GM19351 (cell line): ENCODE data around the gene TFIP11.

ENCODE experiments used
- ATAC-seq: cut with Tn5 transposase; IDR thresholded peaks from one replicate; pipeline ENCODE4 v1.9.1; 2021; ENCODE audit warnings: mild to moderate bottlenecking, moderate library complexity; ENCODE audit not compliant: unreplicated experiment

TFIP11 gene

DNA sequence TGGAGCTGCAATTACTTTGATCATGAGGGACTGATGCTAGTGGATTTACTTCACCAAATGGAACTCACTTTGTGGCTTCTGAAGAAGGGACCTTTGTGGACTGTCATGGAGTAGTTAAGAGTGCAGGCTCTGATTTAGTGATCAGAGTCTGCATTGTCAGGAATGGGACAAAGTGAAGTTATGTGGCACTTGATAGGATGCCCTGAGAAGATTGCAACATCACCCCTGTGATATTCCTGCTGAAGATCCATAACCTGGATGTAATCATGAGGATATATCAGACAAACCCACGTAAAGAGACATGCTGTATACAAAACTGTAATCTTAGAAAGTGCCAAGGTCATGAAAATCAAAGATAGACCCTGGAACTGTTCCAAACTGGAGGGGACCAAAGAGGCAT, 1.6 kb upstream of the TFIP11 start:
- ATAC-seq, result no peak

DNA sequence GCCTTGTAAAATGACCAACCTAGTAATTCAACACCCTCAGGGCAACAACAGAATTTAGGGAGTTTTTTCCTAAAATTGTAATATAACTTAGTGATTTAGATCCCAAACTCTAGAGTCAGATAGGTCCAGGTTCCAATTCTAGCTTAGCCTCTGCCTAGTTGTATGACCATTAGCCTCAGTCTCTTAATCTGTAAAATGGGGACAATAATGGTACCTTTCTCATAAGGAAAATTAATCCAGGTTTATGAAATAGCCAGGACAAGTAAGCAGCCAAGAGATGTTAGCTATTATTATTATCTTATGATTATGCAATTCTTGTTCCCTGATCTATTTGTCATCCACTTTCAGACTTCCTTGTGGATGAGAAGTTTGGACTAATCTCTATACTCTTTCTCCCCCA, 4.1 kb downstream of the TFIP11 start:
- ATAC-seq, result no peak

- no peak for ATAC-seq
These were observed 8.5 kb downstream of the TFIP11 start for GRCh38 chr22:26503758-26504157.

GRCh38 chr22:26502688-26503561, 9.3 kb downstream of the TFIP11 start:
- no peak for ATAC-seq

DNA sequence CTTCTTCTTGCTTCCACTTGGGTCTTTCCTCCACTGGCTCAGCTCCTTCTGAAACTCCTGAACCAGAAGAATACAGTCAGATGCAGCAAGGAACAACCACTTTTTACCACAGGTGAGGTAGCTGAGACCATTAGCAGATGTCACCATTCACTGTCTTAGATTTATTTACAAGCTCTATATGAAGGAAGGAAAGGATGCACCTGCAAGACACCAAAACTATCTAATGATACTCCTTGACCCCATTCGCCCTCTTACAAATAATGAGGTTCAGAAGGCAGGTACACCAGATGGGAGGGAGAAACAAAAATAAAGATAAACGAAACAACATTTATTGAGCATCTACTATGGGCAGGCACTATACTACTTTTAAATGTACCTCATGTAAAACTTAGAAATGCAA, 10.3 kb downstream of the TFIP11 start:
- ATAC-seq, result no peak

DNA sequence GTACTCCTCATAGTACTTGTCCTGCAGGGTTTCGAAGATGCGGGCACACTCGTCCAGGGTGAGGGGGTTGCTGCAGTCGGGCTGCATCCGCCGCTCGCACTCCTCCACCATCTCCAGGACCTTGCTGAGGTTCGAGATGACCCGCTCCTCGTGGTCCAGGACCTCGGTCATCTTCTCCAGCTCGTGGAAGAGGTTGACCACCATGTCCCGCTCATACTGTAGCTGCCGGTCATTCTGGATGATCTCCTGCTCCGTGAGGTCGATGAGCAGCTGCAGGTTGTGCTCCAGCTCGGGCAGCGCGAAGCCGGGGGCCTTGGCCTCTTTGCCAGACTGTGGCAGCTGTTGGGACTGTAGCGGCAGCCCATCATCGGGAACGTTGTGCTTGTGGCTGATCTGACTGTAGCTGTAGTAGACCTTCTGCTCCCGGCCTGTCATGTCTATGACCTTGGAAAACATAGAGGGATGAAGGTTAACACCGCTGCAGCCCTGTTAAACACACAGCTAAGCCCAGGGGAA, 13.0 kb downstream of the TFIP11 start:
- ATAC-seq, result no peak

DNA sequence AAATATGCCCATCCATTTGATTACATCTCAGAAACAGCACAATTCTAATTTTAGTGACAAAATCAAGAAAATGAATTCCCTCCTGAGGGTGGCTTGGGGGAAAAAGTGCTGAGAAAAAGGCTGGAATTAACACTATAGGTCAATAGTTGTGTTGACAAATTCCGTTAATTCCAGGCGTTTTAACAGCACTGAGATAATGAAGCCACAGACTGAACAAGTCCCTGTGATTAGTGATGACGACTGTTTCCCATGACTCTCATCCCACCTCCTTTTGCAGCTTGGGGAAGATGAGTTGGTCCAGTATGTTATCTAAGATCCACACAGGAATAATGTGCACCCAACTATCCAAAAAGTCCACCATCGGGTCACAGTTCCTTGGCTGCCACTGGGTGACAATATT, 15.8 kb downstream of the TFIP11 start:
- ATAC-seq, result no peak

DNA sequence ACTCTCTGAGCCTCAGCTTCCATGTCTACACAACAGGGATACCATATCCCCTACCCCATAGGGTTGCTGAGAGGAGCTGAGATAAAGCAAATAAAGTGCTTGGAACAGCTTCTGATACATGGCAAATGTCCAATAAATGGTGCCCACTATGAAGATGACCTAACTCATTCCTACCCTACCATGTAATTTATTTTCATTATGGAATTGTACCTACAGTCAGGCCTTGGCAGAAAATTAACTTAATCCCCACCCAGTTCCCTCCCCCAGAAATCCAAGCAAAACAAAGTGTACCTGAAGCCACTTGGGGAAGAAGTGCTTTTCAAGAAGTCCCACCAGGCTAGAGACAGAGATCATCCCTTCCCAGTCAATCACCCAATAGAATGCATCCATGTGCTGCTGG, 17.8 kb downstream of the TFIP11 start:
- no peak for ATAC-seq

DNA sequence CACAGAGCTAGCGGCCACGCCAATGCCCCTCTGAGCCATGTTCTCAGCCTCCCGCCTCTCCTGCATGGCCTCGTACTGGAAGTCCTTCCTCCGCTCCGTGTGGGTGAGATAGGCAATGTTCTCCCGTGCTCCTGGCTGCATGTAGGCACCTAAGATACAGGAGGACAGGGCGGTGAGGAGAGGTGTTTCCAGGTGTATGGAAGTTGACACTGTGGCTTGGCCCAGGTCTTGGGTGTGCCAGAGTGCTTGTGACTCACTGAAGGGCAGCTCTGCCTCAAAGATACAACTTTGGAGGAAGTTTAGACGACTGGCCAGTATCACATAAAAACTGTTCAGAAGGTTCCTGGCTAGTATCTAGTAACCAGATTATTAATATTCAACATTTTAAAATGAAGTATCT, 20.1 kb downstream of the TFIP11 start:
- no peak for ATAC-seq

- ATAC-seq, result no peak
These were observed 22.7 kb downstream of the TFIP11 start for GRCh38 chr22:26489447-26490036.

DNA sequence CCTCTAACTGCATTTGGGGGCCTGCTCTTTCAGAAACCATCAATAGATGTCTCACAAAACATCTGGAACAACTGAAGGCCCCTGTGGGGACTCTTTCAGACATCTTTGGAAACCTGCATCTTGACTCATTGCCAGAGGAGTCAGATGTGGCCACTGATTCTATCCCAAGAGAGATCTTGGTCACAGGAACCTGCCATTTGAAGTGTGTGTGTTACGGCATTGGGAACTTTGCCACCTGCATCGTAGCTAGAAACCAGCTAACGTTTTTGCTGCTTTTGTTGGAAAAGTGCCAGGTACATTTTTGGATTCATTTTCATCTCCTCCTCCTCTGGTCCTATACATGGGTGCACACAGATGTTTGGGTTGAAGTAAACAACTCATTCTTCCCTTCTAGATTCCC, 24.3 kb downstream of the TFIP11 start:
- ATAC-seq, result no peak

DNA sequence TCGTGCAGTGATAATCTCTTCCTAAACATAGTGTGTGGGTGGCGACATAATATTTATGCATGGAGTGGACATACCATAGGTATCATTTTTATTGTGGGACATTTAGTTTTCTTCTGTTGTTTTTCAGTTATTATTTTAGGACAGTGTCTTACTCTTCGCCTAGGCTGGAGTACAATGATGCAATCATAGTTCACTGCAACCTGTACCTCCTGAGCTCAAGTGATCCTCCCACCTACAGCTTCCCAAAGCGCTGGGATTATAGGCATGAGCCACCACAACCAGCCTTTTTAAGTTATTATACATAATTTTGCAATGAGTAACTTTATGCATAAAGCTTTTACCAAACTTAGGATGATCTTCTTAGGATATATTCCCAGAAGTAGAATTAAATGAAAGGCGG, 25.9 kb downstream of the TFIP11 start:
- no peak for ATAC-seq

DNA sequence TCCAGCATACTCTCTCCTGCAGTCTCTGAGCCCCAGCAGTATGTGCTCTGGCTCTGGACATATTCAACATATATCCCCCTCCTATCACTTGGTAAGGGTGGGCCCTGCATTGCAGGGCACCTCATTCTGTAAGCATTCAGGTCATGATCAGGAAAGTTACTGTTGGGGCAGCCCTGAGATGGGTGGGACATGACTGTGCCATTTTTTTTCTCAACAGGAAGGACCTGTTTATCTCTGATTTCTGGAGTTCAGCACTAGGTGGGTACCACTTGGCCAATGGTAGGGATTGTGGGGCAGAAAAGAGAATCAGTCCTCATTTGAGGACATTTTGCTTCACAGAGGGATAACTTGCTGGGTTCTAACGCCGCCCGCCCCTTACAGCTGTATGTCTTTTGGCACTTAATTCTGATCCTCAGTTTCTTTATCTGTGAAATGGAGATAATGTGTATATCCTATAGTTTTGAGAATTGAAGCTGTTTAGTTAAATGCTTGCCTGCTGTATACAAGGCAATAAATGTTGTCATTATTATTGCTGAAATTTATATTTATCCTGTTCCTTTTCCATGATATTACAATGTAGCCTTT, 26.4 kb downstream of the TFIP11 start:
- ATAC-seq, result no peak

DNA sequence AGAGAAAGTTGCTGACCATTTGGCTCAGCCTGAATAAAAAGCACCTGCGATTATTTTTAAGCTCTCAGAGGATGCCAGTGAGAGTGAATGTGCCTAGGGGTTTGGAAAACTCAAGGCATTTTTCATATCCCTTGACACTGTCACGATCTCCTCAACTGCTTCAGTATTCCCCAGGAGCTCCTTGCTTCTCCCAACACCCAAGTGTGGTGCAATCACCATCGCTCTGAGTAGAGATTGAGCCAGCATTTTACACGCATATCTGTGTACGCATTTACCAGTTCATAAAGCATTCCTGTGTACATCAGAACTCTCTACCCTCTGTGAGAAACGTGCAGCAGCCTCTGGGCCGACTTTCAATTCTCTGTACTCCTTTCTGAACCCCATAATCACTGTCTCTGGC, 27.3 kb downstream of the TFIP11 start:
- no peak for ATAC-seq

GRCh38 chr22:26484360-26484706, 27.9 kb downstream of the TFIP11 start:
- ATAC-seq, result no peak

DNA sequence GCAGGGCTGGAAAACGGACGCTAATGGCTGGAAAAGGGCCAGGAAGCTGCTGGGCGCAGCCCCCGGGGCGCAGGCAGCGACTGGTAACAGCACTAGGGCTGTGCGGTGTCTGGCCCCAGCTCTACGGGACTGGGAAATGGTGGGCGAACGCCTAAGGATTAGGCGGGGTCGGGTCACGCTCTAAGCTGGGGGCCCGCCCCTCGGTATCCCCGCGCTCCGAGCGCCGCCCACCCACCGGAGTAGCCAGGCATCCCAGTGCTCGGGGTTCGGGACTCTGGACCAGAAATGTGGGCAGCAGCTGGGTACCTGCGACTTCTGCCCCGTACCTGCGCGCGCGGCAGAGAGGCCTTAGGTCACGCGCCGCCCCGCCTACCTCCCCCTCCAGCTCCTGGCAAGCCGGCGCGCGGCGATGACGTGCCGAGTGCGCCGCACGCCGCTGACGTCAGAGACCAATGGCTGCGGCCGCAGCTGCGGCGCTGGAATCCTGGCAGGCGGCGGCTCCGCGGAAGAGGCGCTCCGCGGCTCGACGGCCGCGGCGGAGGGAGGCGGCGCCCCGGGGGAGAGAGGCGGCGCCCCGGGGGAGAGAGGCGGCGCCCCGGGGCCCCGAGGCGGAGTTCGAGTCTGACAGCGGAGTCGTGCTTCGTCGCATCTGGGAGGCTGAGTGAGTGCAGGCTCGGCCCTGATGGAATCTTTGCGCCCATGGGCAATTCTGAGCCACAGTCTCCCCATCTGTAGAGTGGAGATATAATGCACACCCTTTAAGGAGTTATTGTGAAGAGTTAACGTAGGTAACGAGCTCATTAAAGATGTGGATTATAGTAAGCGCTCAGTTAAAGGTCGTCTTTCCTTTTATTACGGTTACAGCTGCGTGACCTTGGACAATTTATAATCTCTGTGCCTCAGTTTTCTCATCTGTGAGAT, 28.6 kb downstream of the TFIP11 start, which contains the start of the genes HPS4 and SRRD:
TSS of gene HPS4 (minus strand) at position 345 of the 921 bp plus-strand sequence. CDS start 2,021 bp downstream, outside the sequence.
TSS of gene SRRD (plus strand) at position 439 of the 921 bp plus-strand sequence. CDS start at position 453, 14 bp downstream.
- ATAC-seq, result peak; percentile 58

DNA sequence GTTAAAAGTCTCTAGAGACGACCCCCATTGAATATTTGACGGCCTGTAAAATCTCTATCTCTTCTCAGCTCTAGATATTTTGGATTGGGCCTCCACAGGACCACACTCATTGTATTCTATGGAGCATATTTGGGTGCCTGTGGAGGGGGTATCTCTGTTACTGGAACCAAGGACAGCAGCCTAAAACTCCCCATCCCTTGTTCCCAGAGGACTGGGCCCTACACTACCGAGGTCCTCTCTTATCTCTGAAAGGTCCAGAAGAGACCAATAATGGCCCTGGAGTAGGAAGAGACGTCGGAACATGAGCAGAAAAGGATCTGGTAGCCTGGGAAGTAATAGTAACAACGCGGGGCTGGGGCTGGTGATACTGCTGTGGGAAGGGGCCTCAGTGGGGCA, 29.2 kb downstream of the TFIP11 start:
- no peak for ATAC-seq

- ATAC-seq, result no peak
These were observed 30.1 kb downstream of the TFIP11 start for GRCh38 chr22:26482161-26482560.

DNA sequence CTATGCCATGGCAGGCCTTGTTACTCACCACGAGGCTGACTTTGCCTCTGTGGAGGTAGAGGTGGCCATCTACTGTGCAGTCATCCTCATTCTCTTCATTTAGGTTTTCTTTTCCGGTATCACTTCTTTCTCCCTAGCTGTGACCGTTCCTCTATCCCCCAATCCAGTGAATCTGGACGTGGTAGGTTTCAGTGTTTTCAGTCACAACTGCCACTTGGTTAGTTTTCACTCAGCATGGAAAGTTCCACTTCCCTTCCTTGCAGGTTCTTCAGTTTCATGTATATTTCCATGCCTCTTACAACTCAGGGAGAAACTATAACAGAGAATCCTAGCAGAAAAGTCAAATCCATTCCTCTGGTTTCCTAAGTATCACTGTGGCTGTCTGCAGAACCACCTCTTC, 30.6 kb downstream of the TFIP11 start:
- no peak for ATAC-seq

DNA sequence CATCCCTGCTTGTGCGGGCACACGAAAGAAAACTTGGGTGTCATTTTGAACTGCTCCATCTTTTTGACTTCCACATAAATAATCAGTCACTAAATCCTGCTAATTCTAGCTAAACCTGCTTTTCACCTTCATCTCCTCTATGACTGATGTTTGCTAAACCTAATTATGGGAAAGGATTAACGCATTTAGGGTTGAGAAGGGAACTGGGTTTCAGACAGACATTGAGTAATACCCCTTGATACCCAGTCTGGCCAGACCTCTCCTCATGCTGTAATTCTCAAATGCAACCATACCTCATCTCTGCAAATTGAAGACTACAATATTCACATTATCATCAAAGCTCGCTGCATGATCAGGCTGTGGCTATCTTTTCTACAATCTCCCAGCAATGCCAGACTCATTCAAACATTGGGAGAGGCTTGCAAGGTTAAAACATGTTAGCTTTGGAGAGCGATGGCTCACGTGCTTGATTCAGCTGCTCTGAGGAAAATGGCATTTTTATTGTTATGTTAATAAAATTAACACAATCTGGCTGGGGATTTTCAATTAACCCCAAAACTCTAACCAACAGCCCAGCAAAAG, 31.1 kb downstream of the TFIP11 start:
- no peak for ATAC-seq

DNA sequence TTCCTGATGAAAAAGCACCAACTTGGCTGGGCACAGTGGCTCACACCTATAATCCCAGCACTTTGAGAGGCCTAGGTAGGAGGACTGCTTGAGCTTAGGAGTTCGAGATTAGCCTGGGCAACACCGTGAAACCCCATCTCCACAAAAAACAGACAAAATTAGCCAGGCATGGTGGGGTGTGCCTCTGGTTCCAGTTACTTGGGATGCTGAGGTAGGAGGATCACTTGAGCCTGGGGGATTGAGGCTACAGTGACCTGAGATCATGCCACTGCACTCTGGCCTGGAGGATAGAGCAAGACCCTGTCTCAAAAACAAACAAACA, 31.7 kb downstream of the TFIP11 start:
- ATAC-seq, result no peak
